GM23338 (cell line): ENCODE measurements around the gene STING1. TPM values are rescaled to one million over a fixed set of nuclear protein-coding genes. Genes with fewer than 3 reads are reported as not detected.
A peak's percentile ranks its signal among the peaks of the same experiment; 100 is the strongest.
"Not testable (repeated sequence)": the region's sequence is repeated elsewhere in the genome, so short reads cannot be mapped to it uniquely, and the experiment has no call there.

Experiments
- ATAC-seq: fragments of 200-7000 bp; cut with Tn5 transposase; 3 replicates; pipeline ENCODE4 v1.9.1; 2020
- DNase-seq: peaks from one replicate; pipeline ENCODE4 v3.0.0-alpha.2; 2015; ENCODE audit warnings: low spot score
- H2AFZ ChIP-seq: fragments of 200-600 bp; sonication (generic); 2 replicates; pipeline ENCODE4 v1.8.0; 2016; ENCODE audit warnings: antibody characterized with exemption, mild to moderate bottlenecking, moderate library complexity
- H3F3A ChIP-seq: fragments of 200-600 bp; sonication (generic); replicated peaks from 2 replicates; pipeline ENCODE4 v1.8.0; 2017; ENCODE audit warnings: antibody characterized with exemption, mixed run types, low read depth
- H3K27ac ChIP-seq: fragments of 200-600 bp; sonication (generic); 2 replicates; pipeline ENCODE4 v1.6.1; 2016; ENCODE audit warnings: low read depth
- H3K27me3 ChIP-seq: fragments of 200-600 bp; sonication (generic); 2 replicates; pipeline ENCODE4 v1.8.0; 2016; ENCODE audit warnings: mild to moderate bottlenecking, mixed run types, moderate library complexity; ENCODE audit not compliant: insufficient read depth
- H3K36me3 ChIP-seq: fragments of 200-600 bp; sonication (generic); 2 replicates; pipeline ENCODE4 v1.8.0; 2016; ENCODE audit warnings: mild to moderate bottlenecking; ENCODE audit not compliant: insufficient read depth
- H3K4me1 ChIP-seq: fragments of 200-600 bp; sonication (generic); 2 replicates; pipeline ENCODE4 v1.8.0; 2016; ENCODE audit warnings: mild to moderate bottlenecking, moderate library complexity; ENCODE audit not compliant: insufficient read depth
- H3K4me2 ChIP-seq: fragments of 200-600 bp; sonication (generic); 2 replicates; pipeline ENCODE4 v1.7.1; 2017; ENCODE audit warnings: mixed run types
- H3K4me3 ChIP-seq: fragments of 200-600 bp; sonication (generic); 2 replicates; pipeline ENCODE4 v1.6.1; 2016; ENCODE audit warnings: mixed run types
- H3K79me2 ChIP-seq: fragments of 200-600 bp; sonication (generic); replicated peaks from 2 replicates; pipeline ENCODE4 v1.8.0; 2017; ENCODE audit warnings: mild to moderate bottlenecking; ENCODE audit not compliant: insufficient read depth
- H3K9me2 ChIP-seq: fragments of 200-600 bp; sonication (generic); 2 replicates; pipeline ENCODE4 v1.8.0; 2017; ENCODE audit not compliant: insufficient read depth
- H4K20me1 ChIP-seq: fragments of 200-600 bp; sonication (generic); replicated peaks from 2 replicates; pipeline ENCODE4 v1.8.0; 2017; ENCODE audit warnings: mild to moderate bottlenecking; ENCODE audit not compliant: insufficient read depth
- H3K27ac Mint-ChIP-seq: 2 replicates; pipeline ENCODE4 v1.8.0; 2020; ENCODE audit warnings: inconsistent platforms, mild to moderate bottlenecking, moderate library complexity, mixed read lengths
- H3K27me3 Mint-ChIP-seq: 3 replicates; pipeline ENCODE4 v1.8.0; 2022; ENCODE audit warnings: low read depth, mild to moderate bottlenecking, moderate library complexity, mixed read lengths, inconsistent platforms; ENCODE audit not compliant: insufficient read depth, poor library complexity
- H3K36me3 Mint-ChIP-seq: 3 replicates; pipeline ENCODE4 v1.8.0; 2021; ENCODE audit warnings: low read depth, mild to moderate bottlenecking, inconsistent platforms, moderate library complexity, mixed read lengths
- H3K4me1 Mint-ChIP-seq: 3 replicates; pipeline ENCODE4 v1.8.0; 2020; ENCODE audit warnings: mild to moderate bottlenecking, inconsistent platforms, mixed read lengths
- H3K4me3 Mint-ChIP-seq: 3 replicates; pipeline ENCODE4 v1.8.0; 2021; ENCODE audit warnings: moderate library complexity, mild to moderate bottlenecking, inconsistent platforms, mixed read lengths
- H3K9me3 Mint-ChIP-seq: 3 replicates; pipeline ENCODE4 v1.8.0; 2020; ENCODE audit warnings: moderate library complexity, mild to moderate bottlenecking, inconsistent platforms, mixed read lengths
- CTCF ChIP-seq, 2 experiments: fragments of 200-600 bp in 1 of 2; sonication (generic) in 1 of 2; conservative IDR thresholded peaks; 2 replicates each; pipeline versions ENCODE4 v1.5.1 to v1.6.1; 2016 to 2017; ENCODE audit warnings: antibody characterized with exemption in 2 of 2, low read depth in 2 of 2, mild to moderate bottlenecking in 2 of 2, moderate library complexity in 1 of 2
- EZH2 ChIP-seq: fragments of 200-600 bp; sonication (generic); IDR thresholded peaks from one replicate; pipeline ENCODE4 v1.8.0; 2017; ENCODE audit warnings: antibody characterized with exemption, mild to moderate bottlenecking, low read depth; ENCODE audit not compliant: unreplicated experiment
- EZH2phosphoT487 ChIP-seq: fragments of 200-600 bp; sonication (generic); IDR thresholded peaks from one replicate; pipeline ENCODE4 v1.8.1; 2018; ENCODE audit warnings: antibody characterized with exemption; ENCODE audit not compliant: unreplicated experiment
- REST ChIP-seq: IDR thresholded peaks from one replicate; pipeline ENCODE4 v1.6.1; 2018; ENCODE audit warnings: antibody characterized with exemption; ENCODE audit not compliant: unreplicated experiment
- STAT1 ChIP-seq: IDR thresholded peaks from one replicate; pipeline ENCODE4 v1.6.1; 2016; ENCODE audit warnings: antibody characterized with exemption; ENCODE audit not compliant: unreplicated experiment
- ZNF114 ChIP-seq: fragments of 250-450 bp; sonication (Bioruptor Pico); IDR thresholded peaks from 2 replicates; pipeline ENCODE4 v1.5.0; 2020; ENCODE audit warnings: mild to moderate bottlenecking, moderate library complexity
- polyA plus RNA-seq: library from polyadenylated mRNA; unstranded; fragments of >200 nt; fragmentation: Nextera tagmentation; extraction: Ambion mirVana; gene quantifications from 2 replicates; pipeline ENCODE4 v1.2.1, GENCODE V29; 2016
- total RNA-seq: library from RNA; depleted of rRNA; stranded (reverse); fragments of >200 nt; shearing (Covaris generic); gene quantifications from 2 replicates; pipeline ENCODE4 v1.2.3, GENCODE V29; 2014

Gene STING1
- total and polyA plus RNA-seq, 2 experiments from 2014 or later, result 0.66 TPM; not detected in 1

GRCh38 chr5:139513434-139513833 is 30.9 kb upstream of the STING1 start:
- not testable (repeated sequence) for H4K20me1 ChIP-seq, H3K79me2 ChIP-seq, H3K36me3 Mint-ChIP-seq, H3K27me3 ChIP-seq, H3K9me3 Mint-ChIP-seq, H3K4me3 ChIP-seq, H3F3A ChIP-seq, H3K4me2 ChIP-seq, H3K27ac ChIP-seq, H3K4me3 Mint-ChIP-seq, H3K9me2 ChIP-seq, H3K27ac Mint-ChIP-seq, H3K36me3 ChIP-seq, H2AFZ ChIP-seq, H3K4me1 ChIP-seq
- peaks cover 21% of the 10 kb centered on the region for H3K27me3 Mint-ChIP-seq
- ATAC-seq (peak; percentile 76), DNase-seq (peak; percentile 90)
- TF ChIP-seq CTCF (conservative IDR thresholded peaks at IDR 0.05; ENCODE audit: low read depth in 2 of 2), result peak; percentile 85 to 99
- H3K4me1 Mint-ChIP-seq, result peaks cover 12% of the 10 kb centered on the region

- Histone ChIP-seq H3K9me2 (0 out of 2 replicates have a peak, but pooled peaks cover 4% of the 10 kb centered on the region), H3K4me3 (no peak overlapping the region), H4K20me1 (no peaks in the 10 kb centered on the region), H3K27me3 (no peaks in the 10 kb centered on the region), H3F3A (0 out of 2 replicates have a peak, but pooled peaks cover 5% of the 10 kb centered on the region), H3K4me1 (no peaks in the 10 kb centered on the region), H3K4me2 (no peak overlapping the region), H3K79me2 (no peaks in the 10 kb centered on the region), H2AFZ (no peak overlapping the region), H3K36me3 (no peaks in the 10 kb centered on the region), H3K27ac (no peak overlapping the region)
- H3K27ac Mint-ChIP-seq, result no peak overlapping the region
- DNase-seq, result no peak
- peaks cover 6% of the 10 kb centered on the region; the same call in 2 of the 3 replicates for H3K36me3 Mint-ChIP-seq
- peaks cover 8% of the 10 kb centered on the region for H3K4me1 Mint-ChIP-seq
- ATAC-seq, result no peak
- H3K4me3 Mint-ChIP-seq, result no peak overlapping the region
- peaks cover 7% of the 10 kb centered on the region; the same call in 2 of the 3 replicates for H3K9me3 Mint-ChIP-seq
- peaks cover 18% of the 10 kb centered on the region for H3K27me3 Mint-ChIP-seq
- TF ChIP-seq EZH2, result no peak
- no peak for TF ChIP-seq REST
- no peak for TF ChIP-seq EZH2phosphoT487
- no peak for TF ChIP-seq ZNF114 (CRISPR knock-in tag)
- no peak for TF ChIP-seq CTCF (conservative IDR thresholded peaks at IDR 0.05; ENCODE audit: low read depth in 2 of 2)
- TF ChIP-seq STAT1, result no peak
Observed at GRCh38 chr5:139512786-139513390, 30.3 kb upstream of the STING1 start.
